Stomach smooth muscle (tissue), 2 donors: ENCODE results near the gene THAP5.
"Not testable (repeated sequence)": the region's sequence is repeated elsewhere in the genome, so short reads cannot be mapped to it uniquely, and the experiment has no call there.

Experiments
- H3K27ac ChIP-seq: one replicate; pipeline ENCODE4 v1.7.0; 2013; ENCODE audit warnings: mild to moderate bottlenecking, low read length, inconsistent platforms
- H3K27me3 ChIP-seq, 2 donors: one replicate each; pipeline ENCODE4 v1.7.0; 2013; ENCODE audit warnings: low read length in 2 of 2; ENCODE audit not compliant: insufficient read depth in 2 of 2, control insufficient read depth in 1 of 2
- H3K36me3 ChIP-seq, 2 donors: one replicate each; pipeline ENCODE4 v1.7.0; 2013; ENCODE audit warnings: low read length in 2 of 2; ENCODE audit not compliant: control insufficient read depth in 2 of 2, insufficient read depth in 2 of 2
- H3K4me1 ChIP-seq: one replicate; pipeline ENCODE4 v1.7.0; 2013; ENCODE audit warnings: low read length; ENCODE audit not compliant: control insufficient read depth, insufficient read depth
- H3K4me3 ChIP-seq, 2 donors: one replicate each; pipeline ENCODE4 v1.7.0; 2013; ENCODE audit warnings: low read length in 2 of 2
- H3K9ac ChIP-seq, 2 donors: one replicate each; pipeline ENCODE4 v1.7.0; 2013; ENCODE audit warnings: low read length in 2 of 2, mild to moderate bottlenecking in 1 of 2
- H3K9me3 ChIP-seq, 2 donors: one replicate each; pipeline ENCODE4 v1.7.0; 2013; ENCODE audit warnings: low read length in 2 of 2; ENCODE audit not compliant: control insufficient read depth in 2 of 2
- donor health status: healthy.
- donor health status: Pancreatic carcinoma.

The THAP5 gene

DNA sequence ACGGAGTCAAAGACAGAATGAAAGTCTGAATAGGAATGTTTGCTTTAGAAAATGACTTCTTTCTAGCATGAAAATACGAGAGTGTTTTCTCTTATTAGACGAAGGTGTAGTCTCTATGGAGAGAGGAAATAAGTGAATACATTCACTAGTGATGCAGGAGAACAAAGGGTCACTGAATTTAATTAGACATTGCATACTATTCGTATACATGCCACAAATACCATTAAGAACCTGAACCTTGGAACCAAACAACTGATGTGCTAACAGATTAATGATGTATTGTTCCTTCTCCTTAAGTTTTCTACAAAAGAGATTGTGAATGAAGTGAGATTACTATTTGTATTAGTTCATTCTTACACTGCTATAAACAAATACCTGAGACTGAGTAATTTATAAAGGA lies 10.3 kb downstream of the THAP5 start:
- Histone ChIP-seq H3K9ac (no peak overlapping the region), H3K27ac (no peak overlapping the region), H3K4me3 (no peak overlapping the region), H3K4me1 (no peaks in the 10 kb centered on the region), H3K36me3 (peaks cover 0 to 2% of the 10 kb centered on the region in 2 donors), H3K27me3 (no peaks in the 10 kb centered on the region), H3K9me3 (peaks cover 3 to 9% of the 10 kb centered on the region in 2 donors)

- Histone ChIP-seq H3K9ac (no peak overlapping the region), H3K4me1 (no peaks in the 10 kb centered on the region), H3K27ac (no peak overlapping the region), H3K36me3 (peaks cover 0 to 2% of the 10 kb centered on the region in 2 donors), H3K9me3 (peaks cover 3 to 9% of the 10 kb centered on the region in 2 donors), H3K27me3 (no peaks in the 10 kb centered on the region), H3K4me3 (no peak overlapping the region)
Measured at GRCh38 chr7:108557617-108558016, 11.9 kb downstream of the THAP5 start.

- H3K27me3 ChIP-seq, result no peaks in the 10 kb centered on the region
- H3K9ac ChIP-seq, result no peak overlapping the region
- H3K36me3 ChIP-seq, result peaks cover 0 to 2% of the 10 kb centered on the region in 2 donors
- H3K27ac ChIP-seq, result no peak overlapping the region
- peaks cover 3 to 9% of the 10 kb centered on the region in 2 donors for H3K9me3 ChIP-seq
- H3K4me3 ChIP-seq, result no peak overlapping the region
- no peaks in the 10 kb centered on the region for H3K4me1 ChIP-seq
Measured at GRCh38 chr7:108557191-108557590, 12.3 kb downstream of the THAP5 start.

- H3K4me3 ChIP-seq, H3K27me3 ChIP-seq, H3K9ac ChIP-seq, H3K36me3 ChIP-seq, H3K4me1 ChIP-seq, H3K9me3 ChIP-seq, H3K27ac ChIP-seq: not testable (repeated sequence)
Measured at GRCh38 chr7:108556665-108557064, 12.8 kb downstream of the THAP5 start.

- H3K4me3 ChIP-seq, H3K27ac ChIP-seq, H3K9me3 ChIP-seq, H3K4me1 ChIP-seq, H3K36me3 ChIP-seq, H3K27me3 ChIP-seq, H3K9ac ChIP-seq: not testable (repeated sequence)
Measured at GRCh38 chr7:108548141-108548896, 21.2 kb downstream of the THAP5 start.

DNA sequence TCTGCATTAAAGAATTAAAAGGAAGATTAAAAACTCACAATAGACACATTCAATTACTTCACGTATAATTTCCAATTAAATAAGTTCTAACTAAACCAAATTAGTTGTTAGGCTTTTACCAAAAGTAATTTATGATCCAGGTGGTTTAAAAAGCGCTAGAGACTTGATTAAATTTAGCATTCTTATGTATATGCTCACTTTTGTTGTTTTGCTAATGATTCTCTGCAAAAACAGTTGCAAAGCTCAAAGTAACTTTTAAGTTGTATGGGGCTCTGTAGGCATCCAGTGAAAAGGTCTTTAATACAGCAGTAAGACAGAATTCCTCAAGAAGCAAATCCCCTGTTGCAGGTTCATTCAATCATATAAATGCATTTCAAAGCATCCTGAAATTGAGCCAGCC lies 28.0 kb downstream of the THAP5 start:
- Histone ChIP-seq H3K4me1 (no peaks in the 10 kb centered on the region), H3K4me3 (no peak overlapping the region), H3K9me3 (no peaks in the 10 kb centered on the region), H3K9ac (no peak overlapping the region), H3K27me3 (no peaks in the 10 kb centered on the region), H3K36me3 (no peaks in the 10 kb centered on the region), H3K27ac (no peak overlapping the region)

DNA sequence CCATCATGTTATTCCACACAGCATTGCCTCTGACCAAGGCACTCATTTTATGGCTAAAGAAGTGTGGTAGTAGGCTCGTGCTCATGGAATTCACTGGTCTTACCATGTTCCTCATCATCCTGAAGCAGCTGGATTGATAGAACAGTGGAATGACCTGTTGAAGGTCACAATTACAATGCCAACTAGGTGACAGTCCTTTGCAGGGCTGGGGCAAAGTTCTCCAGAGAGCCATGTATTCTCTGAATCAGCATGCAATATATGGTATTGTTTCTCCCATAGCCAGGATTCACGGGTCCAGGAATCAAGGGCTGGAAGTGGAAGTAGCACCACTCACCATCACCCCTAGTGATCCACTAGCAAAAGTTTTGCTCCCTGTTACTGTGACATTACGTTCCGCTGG lies 30.8 kb downstream of the THAP5 start:
- not testable (repeated sequence) for H3K4me3 ChIP-seq, H3K9ac ChIP-seq, H3K27me3 ChIP-seq, H3K9me3 ChIP-seq, H3K4me1 ChIP-seq, H3K36me3 ChIP-seq, H3K27ac ChIP-seq

DNA sequence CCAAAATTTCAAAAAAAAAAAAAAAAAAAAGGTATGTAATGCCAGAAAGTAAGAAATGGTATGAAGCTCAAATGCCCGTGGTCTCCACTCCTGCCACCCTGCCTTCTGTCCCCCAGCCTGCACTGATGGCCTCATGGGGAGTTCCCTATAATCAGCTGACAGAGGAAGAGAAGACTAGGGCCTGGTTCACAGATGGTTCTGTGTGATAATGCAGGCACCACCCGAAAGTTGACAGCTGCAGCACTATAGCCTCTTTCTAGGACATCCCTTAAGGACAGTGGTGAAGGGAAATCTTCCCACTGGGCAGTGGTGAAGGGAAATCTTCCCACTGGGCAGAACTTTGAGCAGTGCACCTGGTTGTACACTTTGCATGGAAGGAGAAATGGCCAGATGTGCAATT lies 31.3 kb downstream of the THAP5 start:
- not testable (repeated sequence) for H3K9ac ChIP-seq, H3K36me3 ChIP-seq, H3K4me1 ChIP-seq

DNA sequence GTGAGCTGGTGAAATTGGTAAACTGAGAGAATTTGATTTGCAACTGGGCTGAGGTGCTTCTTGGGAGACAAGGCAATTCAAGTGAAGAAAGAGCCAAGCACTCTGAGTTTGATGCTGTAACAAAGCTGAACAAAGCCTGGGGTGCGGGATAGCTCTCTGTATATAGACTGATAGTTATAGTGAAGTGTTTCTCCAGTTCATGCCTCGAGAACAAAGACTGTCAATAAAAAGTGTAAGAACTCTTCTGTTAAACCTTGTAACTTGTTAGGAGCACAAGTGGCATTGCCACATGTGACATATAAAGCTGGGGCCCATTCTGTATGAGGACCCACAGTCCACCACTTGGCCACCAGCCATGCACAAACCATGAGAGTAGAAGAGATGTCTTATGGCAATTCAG lies 32.3 kb downstream of the THAP5 start:
- no peaks in the 10 kb centered on the region for H3K36me3 ChIP-seq
- no peaks in the 10 kb centered on the region for H3K4me1 ChIP-seq
- H3K4me3 ChIP-seq, result no peak overlapping the region
- no peaks in the 10 kb centered on the region for H3K27me3 ChIP-seq
- no peaks in the 10 kb centered on the region for H3K9me3 ChIP-seq
- no peak overlapping the region for H3K27ac ChIP-seq
- H3K9ac ChIP-seq, result no peak overlapping the region

More for the DNA sequence above, 31.3 kb downstream of the THAP5 start:
- H3K9me3 ChIP-seq, H3K27me3 ChIP-seq, H3K4me3 ChIP-seq, H3K27ac ChIP-seq: not testable (repeated sequence)

DNA sequence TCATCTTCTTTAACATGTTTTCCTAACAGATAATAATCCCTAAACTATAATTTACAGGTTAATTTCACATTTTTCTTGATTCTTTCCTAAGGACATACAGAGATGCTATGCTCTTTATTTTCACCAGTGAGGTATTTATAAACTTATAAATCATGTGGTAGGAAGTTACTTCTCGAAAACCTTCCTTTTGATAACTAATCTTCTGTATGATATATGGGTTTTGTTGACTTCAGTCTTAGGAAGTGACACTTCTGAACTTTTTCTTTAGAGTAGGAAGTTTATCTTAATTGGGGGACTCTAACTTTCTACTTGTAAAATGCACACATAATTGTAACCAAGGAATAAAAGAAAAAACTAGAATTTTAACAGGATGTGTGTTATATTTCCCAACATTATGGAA lies 33.8 kb downstream of the THAP5 start:
- Histone ChIP-seq H3K9ac (no peak overlapping the region), H3K9me3 (no peaks in the 10 kb centered on the region), H3K36me3 (no peaks in the 10 kb centered on the region), H3K27ac (no peak overlapping the region), H3K4me3 (no peak overlapping the region), H3K27me3 (no peaks in the 10 kb centered on the region), H3K4me1 (no peaks in the 10 kb centered on the region)

GRCh38 chr7:108535257-108535656 lies 34.2 kb downstream of the THAP5 start:
- H3K4me1 ChIP-seq, result no peaks in the 10 kb centered on the region
- H3K9me3 ChIP-seq, result no peaks in the 10 kb centered on the region
- no peaks in the 10 kb centered on the region for H3K27me3 ChIP-seq
- no peak overlapping the region for H3K27ac ChIP-seq
- H3K36me3 ChIP-seq, result no peaks in the 10 kb centered on the region
- no peak overlapping the region for H3K9ac ChIP-seq
- H3K4me3 ChIP-seq, result no peak overlapping the region
